ENCODE results near the gene FKBP14. TPM values are rescaled to one million over a fixed set of nuclear protein-coding genes. Genes with fewer than 3 reads are reported as not detected.

Gene FKBP14
- total RNA-seq, 4 donors from 2014 or later, result 4.0 to 12.9 (median 7.9) TPM

DNA sequence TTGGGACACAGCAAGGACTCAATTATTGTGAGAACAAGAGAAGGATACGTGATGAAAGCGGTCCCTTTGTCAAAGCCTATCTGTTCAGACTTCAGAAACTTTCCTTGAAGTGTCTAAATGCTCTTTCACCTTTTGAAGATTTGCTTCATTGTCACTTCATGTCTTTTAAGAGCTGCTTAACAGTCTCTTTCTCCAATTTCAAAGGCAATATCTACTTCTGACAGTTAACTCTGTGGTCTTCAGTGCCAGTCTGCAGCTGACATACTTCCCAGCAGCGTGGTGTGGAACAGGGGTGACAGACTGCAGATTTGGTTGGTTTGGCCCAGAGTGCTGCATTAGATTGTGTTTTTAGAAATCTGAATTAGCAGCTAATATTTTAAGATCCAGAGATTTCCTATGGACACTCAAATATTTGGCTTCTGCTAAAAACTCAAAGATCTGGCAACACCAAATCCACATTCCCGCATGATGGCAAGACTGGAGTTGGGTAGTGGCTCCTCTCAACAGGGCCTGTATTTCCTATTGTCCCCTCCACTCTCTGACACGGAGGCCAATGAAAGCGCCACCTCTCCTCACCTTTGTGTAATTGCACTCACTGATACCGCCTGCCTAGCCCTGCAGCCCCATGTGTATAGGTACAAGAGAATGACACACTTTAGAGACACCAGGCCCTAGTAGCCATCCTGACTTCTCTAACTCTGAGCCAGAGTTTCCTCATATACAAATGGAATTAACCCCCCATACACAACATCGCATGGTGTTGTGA, 48.4 kb downstream of the FKBP14 start:
- TF ChIP-seq, protein P1, sequence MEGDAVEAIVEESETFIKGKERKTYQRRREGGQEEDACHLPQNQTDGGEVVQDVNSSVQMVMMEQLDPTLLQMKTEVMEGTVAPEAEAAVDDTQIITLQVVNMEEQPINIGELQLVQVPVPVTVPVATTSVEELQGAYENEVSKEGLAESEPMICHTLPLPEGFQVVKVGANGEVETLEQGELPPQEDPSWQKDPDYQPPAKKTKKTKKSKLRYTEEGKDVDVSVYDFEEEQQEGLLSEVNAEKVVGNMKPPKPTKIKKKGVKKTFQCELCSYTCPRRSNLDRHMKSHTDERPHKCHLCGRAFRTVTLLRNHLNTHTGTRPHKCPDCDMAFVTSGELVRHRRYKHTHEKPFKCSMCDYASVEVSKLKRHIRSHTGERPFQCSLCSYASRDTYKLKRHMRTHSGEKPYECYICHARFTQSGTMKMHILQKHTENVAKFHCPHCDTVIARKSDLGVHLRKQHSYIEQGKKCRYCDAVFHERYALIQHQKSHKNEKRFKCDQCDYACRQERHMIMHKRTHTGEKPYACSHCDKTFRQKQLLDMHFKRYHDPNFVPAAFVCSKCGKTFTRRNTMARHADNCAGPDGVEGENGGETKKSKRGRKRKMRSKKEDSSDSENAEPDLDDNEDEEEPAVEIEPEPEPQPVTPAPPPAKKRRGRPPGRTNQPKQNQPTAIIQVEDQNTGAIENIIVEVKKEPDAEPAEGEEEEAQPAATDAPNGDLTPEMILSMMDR (IDR thresholded peaks at IDR 0.05; ENCODE audit: low read depth), result no peak

DNA sequence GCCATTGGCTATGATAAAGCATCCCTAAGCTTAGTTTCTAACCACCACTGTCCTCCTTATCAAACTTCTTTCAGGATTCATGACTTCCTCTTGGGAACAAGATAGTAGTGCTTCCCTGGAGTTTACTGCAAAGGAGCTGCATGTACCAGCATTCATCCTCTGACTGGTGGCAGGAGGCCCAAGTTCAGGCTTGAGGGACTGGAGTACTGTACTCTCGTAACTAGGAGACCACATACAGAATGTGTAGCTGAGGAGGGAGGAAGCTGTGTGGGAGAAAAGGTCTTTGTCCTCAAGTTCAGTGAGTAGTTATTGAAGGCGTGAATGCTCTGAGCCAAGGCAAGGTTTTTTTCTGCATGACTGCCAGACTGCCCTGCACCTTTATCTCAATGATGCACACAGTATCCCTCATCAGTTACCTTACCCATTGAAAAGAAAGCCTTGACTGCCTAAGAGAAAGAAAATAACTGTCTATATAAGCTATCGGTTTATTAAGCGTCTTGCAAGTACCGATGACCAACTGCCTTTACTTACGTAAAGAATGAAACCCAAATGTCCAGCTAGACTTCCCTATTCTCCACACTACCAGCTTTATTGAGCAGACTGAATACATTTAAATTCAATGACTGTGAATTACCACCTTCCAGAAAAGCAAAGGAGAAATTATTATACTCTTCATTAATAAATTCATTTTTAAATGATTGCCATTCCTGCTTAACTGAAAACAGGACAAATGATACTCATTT, 49.7 kb downstream of the FKBP14 start:
- TF ChIP-seq, protein P1 (IDR thresholded peaks at IDR 0.05; ENCODE audit: low read depth), result no peak

DNA sequence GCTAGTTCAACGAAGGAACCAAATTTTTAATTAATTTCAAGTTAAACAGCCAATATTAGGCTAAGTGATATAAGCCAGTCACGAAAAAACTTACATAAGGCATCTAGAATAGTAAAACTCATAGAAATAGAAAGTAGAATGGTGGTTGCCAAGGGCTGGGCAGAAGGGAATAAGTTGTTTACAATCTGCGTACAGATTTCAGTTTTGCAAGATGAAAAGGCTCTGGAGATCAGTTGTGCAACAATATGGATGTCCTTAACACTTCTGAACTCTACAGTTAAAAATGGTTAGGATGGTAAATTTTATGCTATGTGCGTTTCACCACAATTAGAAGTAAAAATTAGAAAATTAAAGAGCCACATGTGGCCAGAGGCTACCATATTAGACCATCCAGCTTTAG, 50.2 kb downstream of the FKBP14 start:
- TF ChIP-seq, protein P1 (IDR thresholded peaks at IDR 0.05; ENCODE audit: low read depth), result no peak

- TF ChIP-seq, protein P1 (IDR thresholded peaks at IDR 0.05; ENCODE audit: low read depth), result no peak
These were observed 50.9 kb downstream of the FKBP14 start for GRCh38 chr7:29975561-29975960.

DNA sequence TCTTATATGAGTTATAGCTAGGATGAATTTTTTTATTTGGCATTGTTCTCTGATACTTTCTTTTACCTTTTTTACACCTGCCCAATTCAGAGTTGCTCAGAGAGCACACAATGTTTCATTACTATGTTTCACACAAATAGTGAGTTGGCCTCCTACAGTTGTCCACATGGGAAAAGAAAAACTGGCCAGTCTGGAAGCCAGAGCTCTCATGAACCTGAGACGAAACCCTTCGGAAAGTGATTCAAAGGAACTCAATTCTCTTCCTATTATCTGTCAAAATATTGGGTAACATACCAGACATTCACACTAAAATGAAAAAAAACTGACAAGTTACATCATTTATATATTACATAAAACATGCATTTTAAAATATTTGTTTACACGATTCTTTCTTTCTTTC, 52.2 kb downstream of the FKBP14 start:
- TF ChIP-seq, protein P1 (IDR thresholded peaks at IDR 0.05; ENCODE audit: low read depth), result no peak

DNA sequence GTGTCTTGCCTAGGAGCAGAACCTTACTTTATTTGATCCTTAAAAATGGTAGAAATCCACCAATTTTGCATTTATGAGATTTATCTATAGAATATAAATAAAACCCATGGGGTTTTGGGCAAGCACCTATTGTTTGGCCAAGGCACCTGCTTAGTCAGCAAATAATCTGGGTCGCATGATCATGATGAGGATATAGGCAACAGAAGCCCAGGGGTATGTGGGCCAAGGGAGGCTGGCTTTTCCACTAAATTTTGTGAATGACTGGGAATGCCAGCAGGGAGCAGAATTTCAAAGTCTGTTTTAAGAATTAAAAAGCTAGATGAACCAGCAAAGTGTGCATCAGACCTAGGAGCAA, 54.2 kb downstream of the FKBP14 start:
- TF ChIP-seq, protein P1 (IDR thresholded peaks at IDR 0.05; ENCODE audit: low read depth), result no peak

- TF ChIP-seq, protein P1 (IDR thresholded peaks at IDR 0.05; ENCODE audit: low read depth), result no peak
These were observed 54.8 kb downstream of the FKBP14 start for GRCh38 chr7:29971566-29972314.
